ENCODE measurements around the gene KIF13A. TPM values are rescaled to one million over a fixed set of nuclear protein-coding genes. Genes with fewer than 3 reads are reported as not detected.

KIF13A gene
- total RNA-seq, 1 donor from 2014 or later: 29.0 TPM

DNA sequence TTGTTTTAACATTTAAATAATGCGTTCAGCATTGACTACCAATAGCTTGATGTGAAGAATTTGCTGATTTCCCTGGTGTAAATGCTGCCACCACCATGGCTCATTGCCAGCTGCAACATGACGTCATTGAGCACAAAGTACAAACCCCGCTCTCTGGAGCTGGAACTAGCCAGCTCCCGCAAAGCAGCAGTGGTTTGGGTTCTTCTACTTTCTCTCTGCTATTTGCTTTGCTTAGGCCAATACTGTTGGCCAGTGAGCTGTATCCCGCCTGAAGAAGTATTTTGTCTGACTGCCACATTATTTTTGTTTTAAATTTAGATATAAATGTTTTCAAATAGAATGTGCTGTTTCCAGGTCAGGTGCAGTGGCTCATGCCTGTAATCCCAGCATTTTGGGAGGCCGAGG lies 47.4 kb upstream of the KIF13A start:
- DNase-seq (ENCODE audit: low spot score): no peak
- no peaks in the 10 kb centered on the region for H3K27me3 Mint-ChIP-seq (ENCODE audit: insufficient read depth, low read depth)
- no peak overlapping the region for H3K4me3 ChIP-seq

DNA sequence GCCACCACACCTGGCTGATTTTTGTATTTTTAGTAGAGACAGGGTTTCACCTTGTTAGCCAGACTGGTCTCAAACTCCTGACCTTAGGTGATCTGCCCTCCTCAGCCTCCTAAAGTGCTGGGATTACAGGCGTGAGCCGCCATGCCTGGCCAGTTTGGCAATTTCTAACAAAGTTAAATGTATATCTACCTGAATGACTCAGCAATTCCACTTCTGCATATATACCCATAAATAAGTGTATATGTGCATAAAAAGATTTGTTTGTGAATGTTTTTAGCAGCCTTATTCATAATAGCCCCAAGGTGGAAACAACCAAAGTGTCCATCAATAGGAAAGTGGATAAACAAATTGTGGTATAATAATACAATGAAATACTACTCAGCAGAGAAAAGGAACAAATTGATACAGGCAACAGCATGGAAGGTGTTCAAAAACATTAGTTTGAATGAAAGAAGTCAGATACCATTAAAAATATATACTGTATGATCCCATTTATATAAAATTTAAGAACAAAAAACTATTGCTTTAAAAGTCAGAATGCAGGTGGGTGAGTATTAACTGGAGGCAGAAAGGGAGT lies 44.3 kb upstream of the KIF13A start:
- Histone ChIP-seq H3K9me3 (ENCODE audit: low read depth) (no peaks in the 10 kb centered on the region), H2AFZ (replicated peaks) (no peak overlapping the region), H3K36me3 (no peaks in the 10 kb centered on the region), H3F3A (ENCODE audit: low read depth) (no peaks in the 10 kb centered on the region), H3K4me3 (no peak overlapping the region), H3K4me1 (no peaks in the 10 kb centered on the region), H3K27me3 (no peaks in the 10 kb centered on the region), H3K9ac (no peak overlapping the region), H3K79me2 (ENCODE audit: low read depth) (no peaks in the 10 kb centered on the region), H3K27ac (no peak overlapping the region), H4K20me1 (ENCODE audit: low read depth) (no peaks in the 10 kb centered on the region), H3K4me2 (no peak overlapping the region)
- no peak for DNase-seq (ENCODE audit: low spot score)
- Mint-ChIP-seq H3K36me3 (peaks cover 1% of the 10 kb centered on the region), H3K9me3 (no peaks in the 10 kb centered on the region), H3K27ac (no peak overlapping the region), H3K27me3 (ENCODE audit: insufficient read depth, low read depth) (no peaks in the 10 kb centered on the region), H3K4me1 (no peaks in the 10 kb centered on the region), H3K4me3 (no peak overlapping the region)
- TF ChIP-seq EZH2phosphoT487 (IDR thresholded peaks at IDR 0.05) (no peak), EZH2 (IDR thresholded peaks at IDR 0.05) (no peak)
- TF ChIP-seq, protein P1, sequence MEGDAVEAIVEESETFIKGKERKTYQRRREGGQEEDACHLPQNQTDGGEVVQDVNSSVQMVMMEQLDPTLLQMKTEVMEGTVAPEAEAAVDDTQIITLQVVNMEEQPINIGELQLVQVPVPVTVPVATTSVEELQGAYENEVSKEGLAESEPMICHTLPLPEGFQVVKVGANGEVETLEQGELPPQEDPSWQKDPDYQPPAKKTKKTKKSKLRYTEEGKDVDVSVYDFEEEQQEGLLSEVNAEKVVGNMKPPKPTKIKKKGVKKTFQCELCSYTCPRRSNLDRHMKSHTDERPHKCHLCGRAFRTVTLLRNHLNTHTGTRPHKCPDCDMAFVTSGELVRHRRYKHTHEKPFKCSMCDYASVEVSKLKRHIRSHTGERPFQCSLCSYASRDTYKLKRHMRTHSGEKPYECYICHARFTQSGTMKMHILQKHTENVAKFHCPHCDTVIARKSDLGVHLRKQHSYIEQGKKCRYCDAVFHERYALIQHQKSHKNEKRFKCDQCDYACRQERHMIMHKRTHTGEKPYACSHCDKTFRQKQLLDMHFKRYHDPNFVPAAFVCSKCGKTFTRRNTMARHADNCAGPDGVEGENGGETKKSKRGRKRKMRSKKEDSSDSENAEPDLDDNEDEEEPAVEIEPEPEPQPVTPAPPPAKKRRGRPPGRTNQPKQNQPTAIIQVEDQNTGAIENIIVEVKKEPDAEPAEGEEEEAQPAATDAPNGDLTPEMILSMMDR (IDR thresholded peaks at IDR 0.05): no peak

More for the DNA sequence above, 47.4 kb upstream of the KIF13A start:
- no peak overlapping the region for H3K4me3 Mint-ChIP-seq
- Histone ChIP-seq H4K20me1 (ENCODE audit: low read depth) (no peaks in the 10 kb centered on the region), H3K27ac (no peak overlapping the region), H3K36me3 (no peaks in the 10 kb centered on the region), H3K27me3 (no peaks in the 10 kb centered on the region), H3K9ac (no peak overlapping the region), H3K4me1 (no peaks in the 10 kb centered on the region), H3K4me2 (no peak overlapping the region), H3K79me2 (ENCODE audit: low read depth) (no peaks in the 10 kb centered on the region), H2AFZ (replicated peaks) (no peak overlapping the region), H3K9me3 (ENCODE audit: low read depth) (no peaks in the 10 kb centered on the region), H3F3A (ENCODE audit: low read depth) (no peaks in the 10 kb centered on the region)
- H3K9me3 Mint-ChIP-seq: no peaks in the 10 kb centered on the region
- H3K27ac Mint-ChIP-seq: no peak overlapping the region
- H3K36me3 Mint-ChIP-seq: no peaks in the 10 kb centered on the region
- TF ChIP-seq EZH2phosphoT487 (IDR thresholded peaks at IDR 0.05): no peak
- TF ChIP-seq, protein P1 (IDR thresholded peaks at IDR 0.05): no peak
- TF ChIP-seq EZH2 (IDR thresholded peaks at IDR 0.05): no peak
- no peaks in the 10 kb centered on the region for H3K4me1 Mint-ChIP-seq

DNA sequence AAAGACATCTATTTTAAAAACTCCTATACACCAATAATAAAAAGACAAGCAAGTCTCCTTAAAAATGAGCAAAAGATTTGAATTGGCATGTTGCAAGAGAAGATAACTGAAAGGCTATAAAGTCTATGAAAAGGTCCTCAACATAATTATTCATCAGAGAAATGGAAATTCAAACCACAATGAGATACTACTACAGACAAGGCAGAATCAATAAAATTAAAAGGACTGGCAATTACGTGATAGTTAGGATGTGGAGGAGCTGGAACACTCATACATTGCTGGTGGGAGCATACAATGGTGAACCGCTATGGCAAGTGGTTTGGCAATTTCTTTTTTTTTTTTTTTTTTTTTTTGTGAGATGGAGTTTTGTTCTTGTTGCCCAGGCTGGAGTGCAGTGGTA lies 43.8 kb upstream of the KIF13A start:
- H3K27ac Mint-ChIP-seq: no peak overlapping the region
- TF ChIP-seq EZH2 (IDR thresholded peaks at IDR 0.05): no peak

DNA sequence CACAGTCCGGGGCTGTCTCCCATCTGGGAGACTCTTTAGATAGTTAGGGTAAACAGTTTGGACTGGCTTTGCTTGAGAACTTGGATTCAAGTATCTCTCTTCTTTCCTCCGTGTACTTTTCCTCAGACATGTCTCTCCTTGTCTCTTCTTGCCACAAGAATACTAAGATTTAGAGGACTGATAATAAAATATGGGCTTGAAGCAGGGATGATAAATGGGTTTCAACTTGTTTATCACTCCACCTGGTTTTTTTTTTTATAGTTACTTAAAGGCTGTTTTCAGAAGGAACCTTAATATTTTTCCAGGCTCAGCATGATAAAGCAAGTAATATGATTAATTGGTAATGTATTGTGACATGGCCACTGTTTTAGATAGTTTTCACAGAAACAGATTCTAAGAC lies 40.9 kb upstream of the KIF13A start:
- no peak overlapping the region for H3K4me3 Mint-ChIP-seq
- no peaks in the 10 kb centered on the region for H3K9me3 Mint-ChIP-seq
- no peak overlapping the region for H3K27ac Mint-ChIP-seq
- H3K9ac ChIP-seq: no peak overlapping the region
- H3K27ac ChIP-seq: no peak overlapping the region
- no peaks in the 10 kb centered on the region for H4K20me1 ChIP-seq (ENCODE audit: low read depth)
- H3K36me3 ChIP-seq: no peaks in the 10 kb centered on the region
- no peak overlapping the region for H3K4me3 ChIP-seq
- no peak for DNase-seq (ENCODE audit: low spot score)
- no peak overlapping the region for H3K4me2 ChIP-seq
- TF ChIP-seq, protein P1 (IDR thresholded peaks at IDR 0.05): no peak
- no peak for TF ChIP-seq EZH2phosphoT487 (IDR thresholded peaks at IDR 0.05)
- no peak for TF ChIP-seq EZH2 (IDR thresholded peaks at IDR 0.05)
- H3K27me3 Mint-ChIP-seq (ENCODE audit: insufficient read depth, low read depth): no peaks in the 10 kb centered on the region
- peaks cover 7% of the 10 kb centered on the region for H3F3A ChIP-seq (ENCODE audit: low read depth)
- H3K36me3 Mint-ChIP-seq: peaks cover 1% of the 10 kb centered on the region
- peak overlapping the region; percentile 2 for H2AFZ ChIP-seq (replicated peaks)
- no peaks in the 10 kb centered on the region for H3K27me3 ChIP-seq
- no peaks in the 10 kb centered on the region for H3K9me3 ChIP-seq (ENCODE audit: low read depth)
- peaks cover 10% of the 10 kb centered on the region for H3K4me1 Mint-ChIP-seq
- no peaks in the 10 kb centered on the region for H3K79me2 ChIP-seq (ENCODE audit: low read depth)
- peaks cover 10% of the 10 kb centered on the region for H3K4me1 ChIP-seq

More for the DNA sequence above, 43.8 kb upstream of the KIF13A start:
- Mint-ChIP-seq H3K36me3 (peaks cover 1% of the 10 kb centered on the region), H3K27me3 (ENCODE audit: insufficient read depth, low read depth) (no peaks in the 10 kb centered on the region), H3K4me1 (no peaks in the 10 kb centered on the region), H3K4me3 (no peak overlapping the region), H3K9me3 (no peaks in the 10 kb centered on the region)
- H3K36me3 ChIP-seq: no peaks in the 10 kb centered on the region
- H3K4me1 ChIP-seq: no peaks in the 10 kb centered on the region
- H3K79me2 ChIP-seq (ENCODE audit: low read depth): no peaks in the 10 kb centered on the region
- no peak overlapping the region for H2AFZ ChIP-seq (replicated peaks)
- H4K20me1 ChIP-seq (ENCODE audit: low read depth): no peaks in the 10 kb centered on the region
- no peak for DNase-seq (ENCODE audit: low spot score)
- no peaks in the 10 kb centered on the region for H3F3A ChIP-seq (ENCODE audit: low read depth)
- H3K4me3 ChIP-seq: no peak overlapping the region
- no peaks in the 10 kb centered on the region for H3K27me3 ChIP-seq
- H3K9ac ChIP-seq: no peak overlapping the region
- no peaks in the 10 kb centered on the region for H3K9me3 ChIP-seq (ENCODE audit: low read depth)
- no peak overlapping the region for H3K27ac ChIP-seq
- H3K4me2 ChIP-seq: no peak overlapping the region
